Adrenal gland (tissue), 12 donors: Measurements from ENCODE around the gene MAK. TPM values are rescaled to one million over a fixed set of nuclear protein-coding genes. Genes with fewer than 3 reads are reported as not detected.

Source experiments
- DNase-seq, 7 donors: peaks; one replicate each; pipeline ENCODE4 v3.0.0-alpha.2; 2019 to 2020
- H3K27ac ChIP-seq, 5 donors: fragments of 200-600 bp; sonication (generic) in 4 of 5; 1 replicate in 3 of 5; 2 replicates in 2 of 5; pipeline versions ENCODE4 v1.5.1 to v1.8.0; 2016 to 2020; ENCODE audit warnings: mild to moderate bottlenecking in 1 of 5
- H3K27me3 ChIP-seq: fragments of 200-600 bp; 2 replicates; pipeline ENCODE4 v1.8.0; 2021
- H3K36me3 ChIP-seq, 2 donors: fragments of 200-600 bp; replicated peaks in 1 of 2; 1 replicate in 1 of 2; 2 replicates in 1 of 2; pipeline versions ENCODE4 v1.5.1 to v1.8.0; 2018 to 2022
- H3K4me1 ChIP-seq, 2 donors: fragments of 200-600 bp; replicated peaks in 1 of 2; 1 replicate in 1 of 2; 2 replicates in 1 of 2; pipeline versions ENCODE4 v1.5.1 to v1.8.0; 2018 to 2021
- H3K4me3 ChIP-seq, 4 donors: fragments of 200-600 bp; sonication (generic) in 3 of 4; one replicate each; pipeline ENCODE4 v1.5.1; 2016 to 2018
- H3K9me3 ChIP-seq, 3 donors: fragments of 200-600 bp; sonication (generic) in 1 of 3; replicated peaks in 1 of 3; 1 replicate in 2 of 3; 2 replicates in 1 of 3; pipeline versions ENCODE4 v1.5.1 to v1.8.0; 2016 to 2021
- CTCF ChIP-seq, 6 experiments: fragments of 450-650 bp in 4 of 6; fragments of 200-600 bp in 2 of 6; sonication (generic) in 1 of 6; IDR thresholded peaks; 1 replicate in 5 of 6; 2 replicates in 1 of 6; pipeline versions ENCODE4 v1.5.1 to v1.8.0; 2016 to 2021; ENCODE audit warnings: antibody characterized with exemption in 6 of 6, mild to moderate bottlenecking in 2 of 6, moderate library complexity in 1 of 6
- POLR2A ChIP-seq, 2 donors: fragments of 450-650 bp; IDR thresholded peaks; one replicate each; pipeline ENCODE4 v1.6.1; 2017; ENCODE audit warnings: antibody characterized with exemption in 2 of 2, mild to moderate bottlenecking in 2 of 2, moderate library complexity in 1 of 2
- WGBS, 4 donors: extraction: QIAGEN DNeasy Blood & Tissue Kit in 2 of 4; methylation state at CpG; one replicate each; pipeline versions ENCODE4 v1.1.5 to v1.1.7; 2013 to 2017; 5-methylcytosine and 5-hydroxymethylcytosine counted together
- intact Hi-C, 2 donors: fragments of 100-400 bp; cut with DNase I; formaldehyde crosslinking; loops; one replicate each; pipeline versions ENCODE4 v1.14.1 to v1.15.0; 2022 to 2023
- polyA plus RNA-seq, 3 donors: library from polyadenylated mRNA; stranded (reverse); fragments of 200-250 nt in 2 of 3; fragments of 350-450 nt in 1 of 3; fragmentation: Illumina TruSeq in 1 of 3; extraction: RNeasy Lipid Tissue Mini Kit (QIAGEN cat#74804) in 1 of 3; gene quantifications; one replicate each; pipeline ENCODE4 v1.2.3, GENCODE V29; 2013 to 2014
- total RNA-seq, 9 donors: library from RNA; depleted of rRNA in 4 of 9; stranded (reverse); fragments of >200 nt in 4 of 9; fragments of 120-200 nt in 1 of 9; fragmentation: NEBNext Ultra II Directional in 1 of 9; extraction: Animal tissue kit (Norgen Biotek cat#: 25700) in 1 of 9; gene quantifications; one replicate each; pipeline versions ENCODE4 v1.1.0 to v1.2.4, GENCODE V29; 2013 to 2023
- donor health status: healthy with polysubstance abuse.
- donor health status: Bipolar disorder and iron deficiency.
- donor health status: DM: yes; HTN: yes; CAD: no.
- donor health status: DM: no; HTN: no; CAD: no.
- donor health status: DM: no; HTN: no; CAD: no.
- donor health status: DM: yes; HTN: yes; CAD: no.

The MAK gene
- total and polyA plus RNA-seq, 12 donors = under 0.01 to 0.43 (median 0.10) TPM; not detected in 4

GRCh38 chr6:10877871-10878270, 39.5 kb upstream of the MAK start:
- no peak overlapping the region for H3K4me3 ChIP-seq
- no peak overlapping the region for H3K27ac ChIP-seq
- H3K9me3 ChIP-seq = no peaks in the 10 kb centered on the region
- H3K4me1 ChIP-seq = no peaks in the 10 kb centered on the region
- H3K36me3 ChIP-seq = no peaks in the 10 kb centered on the region
- TF ChIP-seq POLR2A (IDR thresholded peaks at IDR 0.05) (no peak), CTCF (IDR thresholded peaks at IDR 0.05) (no peak)
- no peak for DNase-seq
- peaks cover 28% of the 10 kb centered on the region for H3K27me3 ChIP-seq
- WGBS, 4 donors = 66 to 88% (median 81%) methylated on average over 1 of the region's 1 CpG
- intact Hi-C loops = no loop called here

GRCh38 chr6:10877012-10877411, 38.7 kb upstream of the MAK start:
- intact Hi-C loops = no loop called here
- no peaks in the 10 kb centered on the region for H3K9me3 ChIP-seq
- H3K4me1 ChIP-seq = no peaks in the 10 kb centered on the region
- DNase-seq = no peak
- H3K27me3 ChIP-seq = peaks cover 20% of the 10 kb centered on the region
- 84 to 94% (median 88%) methylated on average over 5 to 14 of the region's 14 CpGs for WGBS, 4 donors
- no peaks in the 10 kb centered on the region for H3K36me3 ChIP-seq
- H3K27ac ChIP-seq = no peak overlapping the region
- no peak overlapping the region for H3K4me3 ChIP-seq
- TF ChIP-seq CTCF (IDR thresholded peaks at IDR 0.05) (no peak), POLR2A (IDR thresholded peaks at IDR 0.05) (no peak)

- H3K9me3 ChIP-seq = no peaks in the 10 kb centered on the region
- no peak overlapping the region for H3K4me3 ChIP-seq
- TF ChIP-seq POLR2A (IDR thresholded peaks at IDR 0.05) = no peak
- no peak for TF ChIP-seq CTCF (IDR thresholded peaks at IDR 0.05)
- no peak for DNase-seq
- intact Hi-C loops = no loop called here
- no peaks in the 10 kb centered on the region for H3K36me3 ChIP-seq
- H3K27ac ChIP-seq = no peak overlapping the region
- peaks cover 4% of the 10 kb centered on the region for H3K27me3 ChIP-seq
- H3K4me1 ChIP-seq = no peaks in the 10 kb centered on the region
- 75 to 87% (median 77%) methylated on average over 3 to 4 of the region's 4 CpGs for WGBS, 4 donors
Measured at GRCh38 chr6:10875026-10875425, 36.7 kb upstream of the MAK start.

GRCh38 chr6:10874207-10874606, 35.9 kb upstream of the MAK start:
- Histone ChIP-seq H3K27me3 (no peaks in the 10 kb centered on the region), H3K36me3 (no peaks in the 10 kb centered on the region), H3K27ac (no peak overlapping the region), H3K4me3 (no peak overlapping the region), H3K4me1 (no peaks in the 10 kb centered on the region), H3K9me3 (no peaks in the 10 kb centered on the region)
- WGBS, 4 donors = 70 to 85% (median 77%) methylated on average over 5 to 6 of the region's 6 CpGs
- DNase-seq = no peak
- TF ChIP-seq CTCF (IDR thresholded peaks at IDR 0.05) = no peak
- intact Hi-C loops = no loop called here
